HG03558 (cell line): ENCODE results near the gene GULP1.

Experiments used
- ATAC-seq: cut with Tn5 transposase; IDR thresholded peaks from one replicate; pipeline ENCODE4 v1.9.1; 2021; ENCODE audit warnings: moderate number of reproducible peaks; ENCODE audit not compliant: unreplicated experiment; ENCODE audit errors: extremely low read depth

GULP1 gene

GRCh38 chr2:188322569-188323551 is 31.2 kb downstream of the GULP1 start:
- ATAC-seq = no peak

DNA sequence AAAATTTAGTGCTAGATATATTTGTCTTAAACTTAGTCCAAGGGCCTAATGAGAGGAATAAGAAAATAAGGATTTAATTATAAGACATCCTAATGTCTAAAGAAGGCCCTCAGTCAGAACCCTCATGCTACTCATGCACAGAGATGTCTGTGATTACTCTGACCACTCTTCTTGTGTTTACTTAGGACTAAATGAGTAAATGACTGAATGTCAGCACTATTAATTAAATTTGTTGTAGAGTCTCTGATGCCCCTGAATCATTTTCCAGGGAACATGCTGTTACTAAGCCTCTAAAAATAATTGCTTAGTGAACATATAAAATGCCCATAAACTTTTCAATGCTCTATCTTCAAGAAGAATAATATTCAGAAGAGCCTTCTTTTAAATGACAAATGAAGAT is 32.4 kb downstream of the GULP1 start:
- no peak for ATAC-seq

DNA sequence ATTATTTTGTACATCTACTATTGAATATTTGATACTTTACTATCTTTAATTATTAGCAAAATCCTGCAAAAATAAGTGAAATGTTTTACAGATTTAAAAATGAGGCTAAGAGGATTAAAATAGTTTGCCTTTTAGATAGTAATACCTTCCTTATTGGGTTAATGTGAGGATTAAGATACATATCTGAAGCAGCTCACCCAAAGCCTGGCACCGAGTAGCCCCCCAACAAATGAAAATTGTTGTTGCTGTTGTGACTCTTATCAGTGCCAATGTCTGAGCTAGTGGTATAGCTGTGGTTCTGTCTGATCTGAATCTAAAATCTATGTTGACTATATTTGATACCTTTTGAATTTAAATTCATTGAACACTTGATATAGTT is 34.6 kb downstream of the GULP1 start:
- ATAC-seq = no peak

GRCh38 chr2:188326669-188327301 is 35.1 kb downstream of the GULP1 start:
- ATAC-seq = no peak

GRCh38 chr2:188327518-188328213 is 36.0 kb downstream of the GULP1 start:
- no peak for ATAC-seq

- ATAC-seq = no peak
These were observed 36.7 kb downstream of the GULP1 start for GRCh38 chr2:188328419-188328818.

GRCh38 chr2:188330316-188331053 is 38.8 kb downstream of the GULP1 start:
- no peak for ATAC-seq

DNA sequence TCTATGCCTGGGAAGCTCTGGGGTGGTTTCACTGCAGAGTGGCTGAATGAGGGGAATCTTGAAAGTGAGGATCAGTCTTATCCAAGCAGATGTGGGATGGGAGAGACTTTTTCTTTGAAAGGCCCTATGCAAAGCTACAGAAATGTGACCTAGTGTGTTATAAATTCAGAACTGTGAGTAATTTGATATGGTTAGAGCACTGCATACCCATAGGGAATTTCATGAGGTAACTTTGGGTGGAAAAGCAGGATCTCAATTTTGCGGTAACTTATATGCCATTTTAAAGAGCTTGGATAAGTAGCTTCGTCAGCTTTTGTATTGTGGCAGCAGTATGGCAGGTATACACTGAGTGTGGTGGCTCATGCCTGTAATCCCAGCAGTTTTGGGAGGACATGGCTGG is 40.9 kb downstream of the GULP1 start:
- ATAC-seq = no peak

GRCh38 chr2:188333751-188334524 is 42.3 kb downstream of the GULP1 start:
- ATAC-seq = no peak

GRCh38 chr2:188338463-188338862 is 46.8 kb downstream of the GULP1 start:
- ATAC-seq = no peak

DNA sequence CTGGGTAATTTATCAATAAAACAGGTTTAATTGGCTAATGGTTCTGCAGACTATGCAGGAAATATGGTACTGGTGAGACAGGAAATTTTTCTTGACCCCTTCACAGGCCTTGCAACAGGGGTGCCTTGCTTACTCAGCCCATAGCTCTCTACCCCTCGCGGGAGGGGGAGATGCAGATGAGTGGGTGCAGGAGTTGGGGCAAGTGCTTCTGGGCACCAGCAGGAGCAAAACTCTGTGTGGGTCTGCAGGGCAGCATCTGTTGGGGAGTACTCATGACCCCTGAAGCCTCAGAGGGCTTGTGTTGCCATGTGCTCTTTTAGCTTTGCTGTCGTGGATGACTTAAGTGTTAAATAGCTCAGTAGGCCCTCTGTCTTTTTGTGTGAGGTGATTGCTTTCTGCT is 48.6 kb downstream of the GULP1 start:
- no peak for ATAC-seq

- no peak for ATAC-seq
These were observed 53.3 kb downstream of the GULP1 start for GRCh38 chr2:188345020-188345419.

DNA sequence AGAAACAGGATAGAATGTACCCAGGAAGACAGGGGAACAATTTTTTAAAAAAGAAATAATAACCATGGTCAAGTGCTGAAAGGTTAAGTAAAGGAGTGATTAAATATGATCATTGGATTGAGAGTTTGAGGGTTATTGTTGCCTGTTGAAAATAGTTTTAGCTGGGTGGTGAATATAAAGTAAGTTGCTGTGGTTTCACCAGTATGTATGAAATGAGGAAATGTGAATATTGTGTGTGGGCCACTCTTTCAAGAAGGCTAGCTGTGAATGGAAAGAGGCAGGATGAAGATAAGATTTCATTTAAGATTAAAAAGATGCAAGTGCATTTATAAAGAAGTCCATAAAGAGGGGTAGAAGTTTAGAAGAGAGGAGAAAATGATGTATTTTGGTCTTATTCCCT is 53.8 kb downstream of the GULP1 start:
- ATAC-seq = no peak

DNA sequence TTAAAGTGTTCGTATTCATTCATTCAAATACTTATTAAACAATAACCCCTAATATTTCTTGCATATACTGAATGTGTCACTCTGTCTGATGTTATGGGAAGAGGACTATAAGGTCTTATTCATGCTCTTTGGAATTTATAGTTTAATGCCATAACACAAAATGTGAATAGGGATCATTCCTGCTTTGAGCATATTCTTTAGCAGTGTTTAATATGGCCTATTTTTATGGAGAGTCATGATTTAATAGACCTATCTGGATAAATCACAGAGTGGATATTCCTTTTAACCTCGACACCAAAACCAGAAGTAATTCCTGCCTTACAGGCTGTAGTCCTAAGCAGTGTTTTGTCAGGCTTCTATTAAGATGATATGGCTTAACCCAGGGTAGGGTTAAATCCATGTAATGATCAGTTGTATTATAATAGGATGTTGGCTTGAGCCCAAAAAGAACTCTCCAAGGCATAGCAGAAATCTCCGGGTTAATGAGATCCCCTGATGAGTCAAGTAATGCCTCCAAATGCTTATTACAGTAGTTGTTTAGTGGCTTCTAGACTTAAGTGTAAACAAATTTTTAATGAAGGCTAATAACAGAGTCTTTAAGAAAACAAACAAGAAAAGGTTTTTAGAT is 54.3 kb downstream of the GULP1 start:
- ATAC-seq = no peak

GRCh38 chr2:188349019-188349418 is 57.3 kb downstream of the GULP1 start:
- ATAC-seq = no peak

- ATAC-seq = no peak
These were observed 61.6 kb downstream of the GULP1 start for GRCh38 chr2:188353282-188353681.

GRCh38 chr2:188360485-188361263 is 69.0 kb downstream of the GULP1 start:
- ATAC-seq = no peak

DNA sequence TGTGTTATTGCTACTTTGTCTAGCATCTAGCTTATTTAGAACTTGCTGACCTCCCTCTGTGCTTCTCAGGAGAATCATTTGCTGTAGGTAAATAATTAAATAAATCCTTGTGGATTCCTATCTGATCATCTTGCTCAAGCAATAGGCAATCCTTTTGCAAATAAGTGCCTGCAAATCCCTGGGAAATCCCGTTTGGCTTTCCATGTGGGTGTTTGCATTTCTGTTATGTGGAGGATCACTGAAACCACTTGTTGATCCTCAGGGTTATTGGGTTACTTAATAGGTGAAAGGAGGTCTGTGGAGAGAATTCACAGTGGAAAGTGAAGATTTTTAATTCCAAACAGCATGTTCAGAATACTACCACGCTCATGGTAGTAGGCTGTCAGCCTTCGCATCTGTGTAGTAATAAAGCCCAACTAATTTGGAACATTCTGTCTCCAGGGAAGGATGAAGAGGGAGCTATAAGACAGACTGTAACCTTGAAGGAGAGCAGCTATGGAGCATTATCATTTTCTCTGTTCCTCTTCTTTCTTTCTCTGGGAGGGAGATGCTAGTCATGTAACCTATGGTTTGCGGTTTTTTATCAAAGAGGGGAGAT is 72.5 kb downstream of the GULP1 start:
- ATAC-seq = no peak
